LNCaP clone FGC (cell line): ENCODE data around the gene NOC2L.

Source experiments
- DNase-seq: peaks from one replicate; pipeline ENCODE4 v3.0.0-alpha.2; 2011; ENCODE audit warnings: low read depth
- H3K4me3 ChIP-seq: 2 replicates; pipeline ENCODE4 v1.5.1; 2011; ENCODE audit warnings: mild to moderate bottlenecking, low read depth, low read length, control low read depth
- CTCF ChIP-seq: IDR thresholded peaks from 2 replicates; pipeline ENCODE4 v1.5.1; 2012; ENCODE audit warnings: mild to moderate bottlenecking; ENCODE audit not compliant: control insufficient read depth, insufficient read depth; ENCODE audit errors: extremely low read depth

NOC2L gene

GRCh38 chr1:909861-910310 lies 49.2 kb downstream of the NOC2L start:
- no peak for DNase-seq
- no peak for TF ChIP-seq CTCF

GRCh38 chr1:908661-909060 lies 50.4 kb downstream of the NOC2L start:
- no peak for TF ChIP-seq CTCF
- no peak for DNase-seq
- H3K4me3 ChIP-seq = no peak overlapping the region

More at GRCh38 chr1:909861-910310, 49.2 kb downstream of the NOC2L start:
- no peak overlapping the region for H3K4me3 ChIP-seq

- H3K4me3 ChIP-seq = no peak overlapping the region
- no peak for DNase-seq
- TF ChIP-seq CTCF = no peak
Measured at GRCh38 chr1:907611-908451, 51.2 kb downstream of the NOC2L start.

GRCh38 chr1:906600-907420 lies 52.2 kb downstream of the NOC2L start:
- DNase-seq = no peak
- no peak for TF ChIP-seq CTCF
- H3K4me3 ChIP-seq = no peak overlapping the region

- H3K4me3 ChIP-seq = peak overlapping the region; percentile 63
- no peak for TF ChIP-seq CTCF
- DNase-seq = no peak
Measured at GRCh38 chr1:905811-906599, 53.1 kb downstream of the NOC2L start.

- H3K4me3 ChIP-seq = peak overlapping the region; percentile 63
- no peak for TF ChIP-seq CTCF
- no peak for DNase-seq
Measured at GRCh38 chr1:905071-905749, 53.8 kb downstream of the NOC2L start.
